Endothelial cell of umbilical vein (primary cell): ENCODE data around the gene FBXL12. TPM values are rescaled to one million over a fixed set of nuclear protein-coding genes. Genes with fewer than 3 reads are reported as not detected.
"Not testable (repeated sequence)": the region's sequence is repeated elsewhere in the genome, so short reads cannot be mapped to it uniquely, and the experiment has no call there.

Experiments used
- BruUV-seq: library from RNA; stranded (reverse); fragments of 400-500 nt; replicated peaks from 2 replicates; lab custom pipeline; 2021; lab: Mats Ljungman, UMichigan
- CTCF ChIA-PET: fragments of 300-600, 350-600 bp; sonication (Branson Sonifier 250); formaldehyde crosslinking; loops from one replicate; lab custom pipeline; 2021; ENCODE audit warnings: antibody characterized with exemption, inconsistent platforms; lab: Charles Lee
- POLR2A ChIA-PET: fragments of 300-600, 350-600 bp; sonication (Branson Sonifier 250); formaldehyde crosslinking; loops from one replicate; lab custom pipeline; 2021; ENCODE audit warnings: antibody characterized with exemption, inconsistent platforms; lab: Charles Lee
- DNase-seq: peaks from one replicate; pipeline ENCODE4 v3.0.0-alpha.2; 2011; ENCODE audit warnings: low read depth, low spot score
- FAIRE-seq: peaks from 2 replicates; lab custom pipeline; 2011; peaks lifted over from hg19 to GRCh38; lab: Jason Lieb, UNC
- H2AFZ ChIP-seq: 2 replicates; pipeline ENCODE4 v1.6.0; 2012; ENCODE audit warnings: low read depth, low read length, control low read depth, inconsistent platforms
- H3K27ac ChIP-seq: 2 replicates; pipeline ENCODE4 v1.5.1; 2011; ENCODE audit warnings: low read depth, mild to moderate bottlenecking, control low read depth, low read length, moderate library complexity; ENCODE audit not compliant: insufficient read depth
- H3K27me3 ChIP-seq, 2 experiments: 2 replicates each; pipeline versions ENCODE4 v1.6.0 to v1.6.1; 2011; ENCODE audit warnings: low read length in 2 of 2, mixed read lengths in 1 of 2; ENCODE audit not compliant: control insufficient read depth in 2 of 2, insufficient read depth in 2 of 2
- H3K36me3 ChIP-seq, 2 experiments: 2 replicates in 1 of 2; 3 replicates in 1 of 2; pipeline ENCODE4 v1.5.1; 2011; ENCODE audit warnings: low read length in 2 of 2, mild to moderate bottlenecking in 1 of 2, moderate library complexity in 1 of 2; ENCODE audit not compliant: control insufficient read depth in 2 of 2, insufficient read depth in 2 of 2; ENCODE audit errors: extremely low read depth in 1 of 2
- H3K4me1 ChIP-seq: 3 replicates; pipeline ENCODE4 v1.5.1; 2011; ENCODE audit warnings: mild to moderate bottlenecking, low read length; ENCODE audit not compliant: control insufficient read depth, insufficient read depth; ENCODE audit errors: extremely low read depth
- H3K4me2 ChIP-seq: 2 replicates; pipeline ENCODE4 v1.6.1; 2011; ENCODE audit warnings: low read length, control low read depth, mixed read lengths; ENCODE audit not compliant: insufficient read depth
- H3K4me3 ChIP-seq, 3 experiments: fragments of 200-600 bp in 1 of 3; sonication (generic), shearing (Covaris generic) in 1 of 3; replicated peaks in 1 of 3; 2 replicates each; pipeline ENCODE4 v1.5.1; 2011 to 2016; ENCODE audit warnings: control low read depth in 3 of 3, low read length in 3 of 3, mild to moderate bottlenecking in 2 of 3, inconsistent platforms in 1 of 3, low read depth in 1 of 3, moderate library complexity in 1 of 3; ENCODE audit not compliant: insufficient read depth in 1 of 3
- H3K79me2 ChIP-seq: 2 replicates; pipeline ENCODE4 v1.6.0; 2012; ENCODE audit warnings: low read length, inconsistent platforms; ENCODE audit not compliant: control insufficient read depth, insufficient read depth
- H3K9ac ChIP-seq: replicated peaks from 2 replicates; pipeline ENCODE3; 2011; ENCODE audit warnings: low read length, control low read depth; ENCODE audit not compliant: insufficient read depth; ENCODE audit errors: extremely low read depth
- H3K9me1 ChIP-seq: replicated peaks from 3 replicates; pipeline ENCODE4 v1.6.0; 2011; ENCODE audit warnings: mild to moderate bottlenecking, low read length; ENCODE audit not compliant: control insufficient read depth, insufficient read depth; ENCODE audit errors: extremely low read depth
- H3K9me3 ChIP-seq: replicated peaks from 2 replicates; pipeline ENCODE4 v1.5.1; 2012; ENCODE audit warnings: low read length, inconsistent platforms; ENCODE audit not compliant: control insufficient read depth, insufficient read depth
- H4K20me1 ChIP-seq: replicated peaks from 2 replicates; pipeline ENCODE3; 2011; ENCODE audit warnings: mild to moderate bottlenecking, low read length; ENCODE audit not compliant: control insufficient read depth, insufficient read depth; ENCODE audit errors: extremely low read depth
- FOS ChIP-seq: IDR thresholded peaks from 2 replicates; pipeline ENCODE4 v1.6.1; 2011; ENCODE audit warnings: mild to moderate bottlenecking, low read length, moderate library complexity, borderline replicate concordance; ENCODE audit not compliant: insufficient read depth
- GATA2 ChIP-seq: IDR thresholded peaks from 2 replicates; pipeline ENCODE4 v1.7.0; 2011; ENCODE audit warnings: low read depth, mild to moderate bottlenecking, moderate library complexity, mixed read lengths, low read length; ENCODE audit not compliant: insufficient read length, insufficient read depth
- POLR2A ChIP-seq: IDR thresholded peaks from 2 replicates; pipeline ENCODE4 v1.6.1; 2012; ENCODE audit warnings: low read depth, mild to moderate bottlenecking, control low read depth, low read length
- POLR2AphosphoS5 ChIP-seq: IDR thresholded peaks from 2 replicates; pipeline ENCODE4 v1.6.1; 2012; ENCODE audit warnings: low read depth, mild to moderate bottlenecking, control low read depth, low read length, moderate library complexity; ENCODE audit not compliant: insufficient read depth
- dilution Hi-C: fragments of 300-500 bp; cut with MboI; formaldehyde crosslinking; loops from one replicate; pipeline ENCODE4 v1.15.0; 2019; ENCODE audit warnings: low sequenced_read_pairs; ENCODE audit not compliant: extremely low pct_ligation_motif_present
- intact Hi-C: fragments of 100-400 bp; cut with micrococcal nuclease; formaldehyde crosslinking; loops from one replicate; pipeline ENCODE4 v1.10.0; 2022
- polyA plus RNA-seq, 4 experiments: library from polyadenylated mRNA; depleted of rRNA in 3 of 4; stranded (reverse) in 3 of 4; unstranded in 1 of 4; fragments of >200 nt; gene quantifications; 2 replicates each; pipeline versions ENCODE4 v1.2.1 to v1.2.3, GENCODE V29; 2011 to 2012; ENCODE audit warnings: missing spikeins in 1 of 4
- total RNA-seq: library from RNA; stranded (reverse); gene quantifications from 2 replicates; pipeline ENCODE4 v1.2.3, GENCODE V29; 2021

The FBXL12 gene
- total and polyA plus RNA-seq, 2 donors (not counting 3 experiments of a cell fraction or from before 2014, with no cell fraction given) = 26.9 to 33.3 TPM

GRCh38 chr19:9785367-9786331 is 33.2 kb downstream of the FBXL12 start:
- BruUV-seq = no TSS peak
- intact Hi-C loops = loop anchor here (1.0 to 2.0 kb wide), 3 partner anchors 17 to 645 kb away; partner anchors contain the start of genes ZNF317, ZNF562 and ZNF846
- ChIA-PET CTCF (no interaction called here), POLR2A (interaction anchor here (0.6 kb wide), 1 partner anchor 43 kb away, joined by 3 read pairs; no protein-coding TSS in a partner anchor)
- Histone ChIP-seq H2AFZ (peak overlapping the region; percentile 100), H3K9me3 (no peaks in the 10 kb centered on the region), H4K20me1 (no peaks in the 10 kb centered on the region), H3K4me2 (peak overlapping the region; percentile 84), H3K4me3 (peak overlapping the region; percentile 77 to 93 (median 78)), H3K9ac (peak overlapping the region; percentile 73), H3K27ac (peak overlapping the region; percentile 54), H3K79me2 (no peaks in the 10 kb centered on the region), H3K36me3 (no peaks in the 10 kb centered on the region), H3K9me1 (no peaks in the 10 kb centered on the region), H3K4me1 (peaks cover 4% of the 10 kb centered on the region), H3K27me3 (no peaks in the 10 kb centered on the region)
- peak; percentile 92 for DNase-seq
- dilution Hi-C loops = no loop called here
- peak; percentile 54 for TF ChIP-seq POLR2A
- TF ChIP-seq POLR2AphosphoS5 = no peak
- TF ChIP-seq GATA2 = no peak
- no peak for TF ChIP-seq FOS
- peak; percentile 93 for FAIRE-seq

DNA sequence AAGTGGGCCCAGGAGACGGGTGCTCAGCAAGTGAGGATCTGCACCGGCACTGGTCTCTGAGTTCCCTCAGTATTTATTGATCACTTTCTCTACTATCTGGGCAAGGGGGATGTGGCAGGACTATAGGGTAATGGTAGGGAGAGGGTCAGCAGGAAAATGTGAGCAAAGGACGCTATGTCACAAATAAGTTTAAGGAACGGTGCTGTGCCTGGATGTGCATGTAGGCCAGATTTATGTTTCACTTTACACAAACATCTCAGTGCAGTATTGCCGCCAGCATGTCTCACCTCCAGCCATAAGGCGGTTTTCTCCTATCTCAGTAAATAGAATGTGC is 34.7 kb downstream of the FBXL12 start:
- BruUV-seq, POLR2A ChIA-PET, H2AFZ ChIP-seq, dilution Hi-C loops, H3K9me3 ChIP-seq, CTCF ChIA-PET, H3K36me3 ChIP-seq, H3K4me1 ChIP-seq, H3K27me3 ChIP-seq, H3K4me3 ChIP-seq, H3K9me1 ChIP-seq, FAIRE-seq, H3K9ac ChIP-seq, H3K27ac ChIP-seq, H4K20me1 ChIP-seq, DNase-seq, H3K79me2 ChIP-seq, H3K4me2 ChIP-seq: not testable (repeated sequence)
- intact Hi-C loops = loop anchor here (2.0 kb wide), 1 partner anchor 643 kb away; the partner anchor contains the start of gene ZNF317
